Fibroblast of lung (primary cell): Measurements from ENCODE around the gene MAML3.

Experiments
- CTCF ChIP-seq, 2 donors: IDR thresholded peaks in 1 of 2; conservative IDR thresholded peaks in 1 of 2; 1 replicate in 1 of 2; 2 replicates in 1 of 2; pipeline ENCODE4 v1.5.1; 2011 to 2012; ENCODE audit warnings: low read length in 2 of 2, control low read depth in 1 of 2, inconsistent platforms in 1 of 2, low read depth in 1 of 2, mild to moderate bottlenecking in 1 of 2
- EZH2 ChIP-seq: IDR thresholded peaks from 2 replicates; pipeline ENCODE4 v1.5.1; 2012; ENCODE audit warnings: low read length, control low read depth, mild to moderate bottlenecking; ENCODE audit errors: missing control alignments

- TF ChIP-seq CTCF (conservative IDR thresholded peaks at IDR 0.05 in 1 of 2, IDR thresholded peaks at IDR 0.05 in 1 of 2; ENCODE audit: low read depth in 1 of 2, low read length in 2 of 2): no peak
- no peak for TF ChIP-seq EZH2
Measured at GRCh38 chr4:139922406-139923024, 231.5 kb downstream of the MAML3 start.
